Cardiac fibroblast (primary cell): ENCODE results near the gene APOLD1.

Source experiments
- DNase-seq, 2 donors: peaks; one replicate each; pipeline versions ENCODE4 v3.0.0 to v3.0.0-alpha.2; 2010; ENCODE audit warnings: low read depth in 2 of 2
- H3K4me3 ChIP-seq, 2 donors: replicated peaks in 1 of 2; 1 replicate in 1 of 2; 2 replicates in 1 of 2; pipeline ENCODE4 v1.5.1; 2011; ENCODE audit warnings: low read depth in 2 of 2, low read length in 2 of 2, mild to moderate bottlenecking in 2 of 2, moderate library complexity in 1 of 2
- CTCF ChIP-seq: IDR thresholded peaks from one replicate; pipeline ENCODE4 v1.5.1; 2011; ENCODE audit warnings: low read depth, mild to moderate bottlenecking, low read length, inconsistent platforms

The APOLD1 gene

DNA sequence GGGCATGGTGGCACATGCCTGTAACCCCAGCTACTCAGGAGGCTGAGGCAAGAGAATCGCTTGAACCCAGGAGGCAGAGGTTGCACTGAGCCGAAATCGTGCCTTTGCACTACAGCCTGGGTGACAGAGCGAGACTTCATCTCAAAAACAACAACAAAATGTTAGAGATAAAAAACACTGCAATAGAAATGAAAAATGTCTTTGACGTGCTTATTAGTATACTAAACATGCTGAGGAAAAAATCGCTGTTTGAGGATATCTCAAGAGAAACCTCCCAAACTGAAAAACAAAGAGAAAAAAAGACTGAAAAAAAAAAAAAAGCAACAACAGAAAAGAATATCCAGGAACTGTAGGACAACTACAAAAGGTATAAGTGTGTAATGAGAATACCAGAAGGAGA, 15.2 kb upstream of the APOLD1 start:
- DNase-seq, result no peak
- H3K4me3 ChIP-seq, result no peak overlapping the region
- TF ChIP-seq CTCF, result no peak

GRCh38 chr12:12774791-12775190, 10.7 kb upstream of the APOLD1 start:
- DNase-seq, result no peak
- TF ChIP-seq CTCF, result no peak
- no peak overlapping the region for H3K4me3 ChIP-seq

- no peak overlapping the region for H3K4me3 ChIP-seq
- peak; percentile 26 to 51 for DNase-seq
- no peak for TF ChIP-seq CTCF
Observed at GRCh38 chr12:12776261-12776660, 9.2 kb upstream of the APOLD1 start.

DNA sequence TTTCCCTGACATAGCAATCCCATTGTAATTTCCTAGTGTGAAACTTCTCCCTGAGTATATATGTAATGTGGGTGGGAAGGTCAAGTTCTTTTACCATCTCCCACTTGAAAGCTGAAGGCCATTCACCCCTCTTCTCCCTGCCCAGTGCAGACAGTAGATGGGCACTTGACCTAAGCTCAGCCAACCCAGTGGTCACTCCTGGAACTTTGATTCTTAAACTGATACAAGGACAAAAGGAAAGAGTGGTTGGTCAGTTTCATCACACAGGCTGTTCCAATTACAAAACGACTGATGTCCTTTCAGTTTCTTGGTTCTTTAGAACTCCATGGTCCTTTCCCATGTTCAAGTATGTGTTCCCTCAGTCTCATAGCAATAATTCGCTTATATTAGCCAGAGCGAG, 8.4 kb upstream of the APOLD1 start:
- no peak for DNase-seq
- TF ChIP-seq CTCF, result no peak
- H3K4me3 ChIP-seq, result no peak overlapping the region

DNA sequence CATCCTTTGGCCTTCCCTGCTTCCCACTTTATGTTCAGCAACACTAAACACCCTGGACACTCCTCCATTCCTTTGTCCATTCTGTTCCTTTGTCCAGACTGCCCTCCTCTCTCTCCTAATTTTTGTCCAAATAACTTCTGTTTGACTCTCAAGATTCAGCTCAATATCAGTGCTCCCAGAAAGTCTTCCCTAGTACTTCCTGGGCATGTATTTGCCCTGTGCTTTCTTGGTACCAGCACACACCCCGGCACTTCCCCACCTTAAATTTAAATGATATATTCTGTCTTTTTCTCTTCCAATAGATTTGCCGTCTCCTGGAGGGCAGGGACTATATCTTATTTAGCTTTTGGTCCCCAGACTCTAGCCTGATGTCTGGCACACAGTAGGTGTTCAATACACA, 6.5 kb upstream of the APOLD1 start:
- no peak overlapping the region for H3K4me3 ChIP-seq
- TF ChIP-seq CTCF, result no peak
- no peak for DNase-seq

- no peak for TF ChIP-seq CTCF
- H3K4me3 ChIP-seq, result no peak overlapping the region
- peak; percentile 91 to 96 for DNase-seq
Observed at GRCh38 chr12:12779529-12779928, 5.9 kb upstream of the APOLD1 start.

DNA sequence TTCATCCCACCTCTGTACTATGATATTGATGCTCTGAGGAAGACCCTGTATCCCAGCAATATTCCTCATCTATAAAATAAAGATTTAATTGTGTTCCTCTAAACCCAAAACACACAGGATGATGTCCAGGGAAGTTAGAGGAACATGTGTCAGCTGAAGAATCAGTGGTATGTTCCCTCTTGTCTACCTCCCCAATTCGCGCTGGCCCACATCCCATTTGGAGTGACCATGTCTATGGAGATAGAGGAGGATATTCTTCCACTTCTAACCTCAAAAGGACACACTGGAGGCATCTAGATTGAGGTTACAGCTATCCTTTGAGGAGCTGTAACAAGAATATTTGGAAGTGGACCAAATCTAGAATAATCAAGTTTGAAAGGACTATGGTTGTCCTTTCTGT, 1.3 kb upstream of the APOLD1 start:
- no peak for DNase-seq
- H3K4me3 ChIP-seq, result no peak overlapping the region
- TF ChIP-seq CTCF, result no peak
